Neural progenitor cell (in vitro differentiated cells): ENCODE data around the gene CCL8. TPM values are rescaled to one million over a fixed set of nuclear protein-coding genes. Genes with fewer than 3 reads are reported as not detected.

Source experiments
- DNase-seq: peaks from one replicate; pipeline ENCODE4 v3.0.0-alpha.2; 2016; ENCODE audit warnings: low spot score
- H2AFZ ChIP-seq: fragments of 200-600 bp; sonication (generic); replicated peaks from 2 replicates; pipeline ENCODE4 v1.6.1; 2016; ENCODE audit warnings: antibody characterized with exemption
- H3F3A ChIP-seq: fragments of 200-600 bp; sonication (generic); 2 replicates; pipeline ENCODE4 v1.6.1; 2016; ENCODE audit warnings: antibody characterized with exemption, low read depth
- H3K27ac ChIP-seq: fragments of 200-600 bp; sonication (generic); 2 replicates; pipeline ENCODE4 v1.5.1; 2016; ENCODE audit warnings: mild to moderate bottlenecking
- H3K27me3 ChIP-seq: fragments of 200-600 bp; sonication (generic); 2 replicates; pipeline ENCODE4 v1.6.1; 2016; ENCODE audit warnings: mild to moderate bottlenecking, moderate library complexity
- H3K36me3 ChIP-seq: fragments of 200-600 bp; sonication (generic); 2 replicates; pipeline ENCODE4 v1.5.1; 2016
- H3K4me1 ChIP-seq: fragments of 200-600 bp; sonication (generic); 2 replicates; pipeline ENCODE4 v1.6.1; 2016; ENCODE audit warnings: mixed run types
- H3K4me2 ChIP-seq: fragments of 200-600 bp; sonication (generic); 2 replicates; pipeline ENCODE4 v1.6.1; 2016
- H3K4me3 ChIP-seq: fragments of 200-600 bp; sonication (generic); 2 replicates; pipeline ENCODE4 v1.5.1; 2016
- H3K79me2 ChIP-seq: fragments of 200-600 bp; sonication (generic); 2 replicates; pipeline ENCODE4 v1.6.1; 2016; ENCODE audit warnings: low read depth
- H3K9ac ChIP-seq: fragments of 200-600 bp; sonication (generic); 2 replicates; pipeline ENCODE4 v1.6.1; 2016
- H3K9me3 ChIP-seq: fragments of 200-600 bp; sonication (generic); 2 replicates; pipeline ENCODE4 v1.5.1; 2016; ENCODE audit warnings: low read depth
- H4K20me1 ChIP-seq: fragments of 200-600 bp; sonication (generic); 2 replicates; pipeline ENCODE4 v1.6.1; 2016; ENCODE audit warnings: low read depth
- H3K27ac Mint-ChIP-seq: 3 replicates; pipeline ENCODE4 v1.8.0; 2021; ENCODE audit warnings: mixed read lengths
- H3K27me3 Mint-ChIP-seq: 2 replicates; pipeline ENCODE4 v1.8.0; 2022; ENCODE audit warnings: low read depth, mild to moderate bottlenecking, inconsistent platforms, moderate library complexity, mixed read lengths; ENCODE audit not compliant: insufficient read depth
- H3K36me3 Mint-ChIP-seq: 3 replicates; pipeline ENCODE4 v1.8.0; 2021; ENCODE audit warnings: mixed read lengths
- H3K4me1 Mint-ChIP-seq: 3 replicates; pipeline ENCODE4 v1.8.0; 2021; ENCODE audit warnings: mixed read lengths
- H3K4me3 Mint-ChIP-seq: 3 replicates; pipeline ENCODE4 v1.8.0; 2021; ENCODE audit warnings: mild to moderate bottlenecking, moderate library complexity, mixed read lengths
- H3K9me3 Mint-ChIP-seq: 3 replicates; pipeline ENCODE4 v1.8.0; 2020; ENCODE audit warnings: mixed read lengths
- EZH2 ChIP-seq: fragments of 200-600 bp; sonication (generic); IDR thresholded peaks from 2 replicates; pipeline ENCODE4 v1.6.1; 2017; ENCODE audit warnings: antibody characterized with exemption, mild to moderate bottlenecking, moderate library complexity
- EZH2phosphoT487 ChIP-seq: fragments of 200-600 bp; sonication (generic); IDR thresholded peaks from 2 replicates; pipeline ENCODE4 v1.6.1; 2017; ENCODE audit warnings: antibody characterized with exemption
- total RNA-seq: library from RNA; depleted of rRNA; stranded (reverse); fragments of >200 nt; gene quantifications from 2 replicates; pipeline ENCODE4 v1.2.3, GENCODE V29; 2015; ENCODE audit warnings: low replicate concordance
- TF ChIP-seq, protein P1 (sequence below): fragments of 200-600 bp; sonication (generic); IDR thresholded peaks from 2 replicates; pipeline ENCODE4 v1.5.1; 2017; ENCODE audit warnings: antibody characterized with exemption, mild to moderate bottlenecking

Gene CCL8
- total RNA-seq, 1 donor from 2014 or later, result not detected

DNA sequence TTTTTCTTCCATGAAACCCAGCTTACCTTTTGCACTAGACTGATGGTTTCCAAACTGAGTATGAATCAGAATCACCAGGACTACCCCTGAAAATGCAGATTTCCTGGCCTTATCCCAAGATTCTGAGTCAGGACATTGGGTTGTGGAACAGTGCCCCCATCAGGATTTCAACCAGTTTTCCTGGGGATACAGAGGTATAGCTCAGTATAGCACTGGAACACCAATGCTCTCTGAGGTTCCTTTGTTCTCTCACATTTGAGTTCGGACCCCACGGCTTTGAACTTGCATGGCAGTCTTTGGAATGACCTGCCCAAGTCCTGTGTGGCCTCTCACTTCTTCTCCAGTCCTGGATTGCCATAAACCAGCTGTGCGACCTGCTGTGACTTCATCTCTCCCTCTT is 12.8 kb upstream of the CCL8 start:
- DNase-seq, result peak; percentile 35
- Mint-ChIP-seq H3K27ac (no peak overlapping the region), H3K4me1 (no peaks in the 10 kb centered on the region), H3K36me3 (no peaks in the 10 kb centered on the region), H3K9me3 (no peaks in the 10 kb centered on the region), H3K27me3 (peaks cover 12% of the 10 kb centered on the region), H3K4me3 (no peak overlapping the region)
- H3K27me3 ChIP-seq, result no peaks in the 10 kb centered on the region
- no peaks in the 10 kb centered on the region for H3K4me1 ChIP-seq
- H3K27ac ChIP-seq, result no peak overlapping the region
- no peaks in the 10 kb centered on the region for H3K9me3 ChIP-seq
- H3K9ac ChIP-seq, result no peak overlapping the region
- H3K79me2 ChIP-seq, result no peaks in the 10 kb centered on the region
- no peak overlapping the region for H2AFZ ChIP-seq
- no peaks in the 10 kb centered on the region for H4K20me1 ChIP-seq
- TF ChIP-seq, protein P1, sequence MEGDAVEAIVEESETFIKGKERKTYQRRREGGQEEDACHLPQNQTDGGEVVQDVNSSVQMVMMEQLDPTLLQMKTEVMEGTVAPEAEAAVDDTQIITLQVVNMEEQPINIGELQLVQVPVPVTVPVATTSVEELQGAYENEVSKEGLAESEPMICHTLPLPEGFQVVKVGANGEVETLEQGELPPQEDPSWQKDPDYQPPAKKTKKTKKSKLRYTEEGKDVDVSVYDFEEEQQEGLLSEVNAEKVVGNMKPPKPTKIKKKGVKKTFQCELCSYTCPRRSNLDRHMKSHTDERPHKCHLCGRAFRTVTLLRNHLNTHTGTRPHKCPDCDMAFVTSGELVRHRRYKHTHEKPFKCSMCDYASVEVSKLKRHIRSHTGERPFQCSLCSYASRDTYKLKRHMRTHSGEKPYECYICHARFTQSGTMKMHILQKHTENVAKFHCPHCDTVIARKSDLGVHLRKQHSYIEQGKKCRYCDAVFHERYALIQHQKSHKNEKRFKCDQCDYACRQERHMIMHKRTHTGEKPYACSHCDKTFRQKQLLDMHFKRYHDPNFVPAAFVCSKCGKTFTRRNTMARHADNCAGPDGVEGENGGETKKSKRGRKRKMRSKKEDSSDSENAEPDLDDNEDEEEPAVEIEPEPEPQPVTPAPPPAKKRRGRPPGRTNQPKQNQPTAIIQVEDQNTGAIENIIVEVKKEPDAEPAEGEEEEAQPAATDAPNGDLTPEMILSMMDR, result peak; percentile 56
- TF ChIP-seq EZH2phosphoT487, result no peak
- no peak overlapping the region for H3K4me2 ChIP-seq
- no peaks in the 10 kb centered on the region for H3F3A ChIP-seq
- no peak overlapping the region for H3K4me3 ChIP-seq
- no peaks in the 10 kb centered on the region for H3K36me3 ChIP-seq

DNA sequence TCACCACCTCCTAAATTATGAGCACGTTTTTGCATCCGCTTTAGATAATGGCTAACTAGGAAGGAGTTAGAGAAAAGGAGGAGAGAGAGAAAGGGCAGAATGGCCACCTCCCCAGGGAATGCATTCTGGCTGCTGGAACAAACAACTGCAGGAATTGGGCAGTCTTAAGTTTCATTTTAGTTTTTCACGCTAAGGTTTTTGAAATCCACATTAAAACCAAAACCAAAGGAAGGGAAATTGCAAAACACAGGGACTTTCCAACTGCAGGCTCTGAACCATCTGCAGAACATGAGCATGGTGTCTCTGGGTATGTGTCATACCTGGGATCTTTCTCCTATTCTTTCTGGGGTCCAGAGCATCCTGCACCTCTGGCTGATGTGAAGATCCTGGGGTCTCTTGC is 12.1 kb upstream of the CCL8 start:
- H3K36me3 Mint-ChIP-seq, result no peaks in the 10 kb centered on the region
- TF ChIP-seq EZH2 (no peak), EZH2phosphoT487 (no peak)
- TF ChIP-seq, protein P1, result no peak

DNA sequence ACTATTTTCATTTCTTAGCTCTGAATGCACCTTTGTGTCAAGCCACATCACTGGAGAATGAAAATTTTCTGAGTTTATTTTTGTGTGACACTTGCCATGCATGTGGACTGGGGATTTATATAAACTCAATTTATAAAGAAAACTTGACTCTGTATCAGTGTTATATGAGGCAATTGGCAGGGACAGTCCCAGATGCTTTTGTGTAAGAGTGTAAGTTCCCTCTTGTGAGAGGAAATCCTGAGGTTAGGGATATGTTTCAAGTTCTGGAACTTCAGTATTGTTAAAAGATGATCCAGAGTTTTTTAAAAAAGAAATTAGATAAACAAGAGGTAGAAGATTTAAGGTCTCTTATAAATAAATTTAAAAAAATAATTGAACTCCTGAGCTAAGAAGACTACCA is 10.9 kb upstream of the CCL8 start:
- no peak overlapping the region for H3K27ac Mint-ChIP-seq
- Histone ChIP-seq H3K4me3 (no peak overlapping the region), H3K4me1 (no peaks in the 10 kb centered on the region), H3F3A (no peaks in the 10 kb centered on the region), H4K20me1 (no peaks in the 10 kb centered on the region), H2AFZ (no peak overlapping the region), H3K4me2 (no peak overlapping the region), H3K79me2 (no peaks in the 10 kb centered on the region), H3K9ac (no peak overlapping the region), H3K27me3 (peaks cover under 1% of the 10 kb centered on the region), H3K27ac (no peak overlapping the region), H3K36me3 (no peaks in the 10 kb centered on the region), H3K9me3 (no peaks in the 10 kb centered on the region)
- no peaks in the 10 kb centered on the region for H3K9me3 Mint-ChIP-seq
- H3K4me1 Mint-ChIP-seq, result no peaks in the 10 kb centered on the region
- TF ChIP-seq EZH2phosphoT487, result no peak
- TF ChIP-seq, protein P1, result no peak
- no peak for TF ChIP-seq EZH2
- H3K27me3 Mint-ChIP-seq, result peaks cover 8% of the 10 kb centered on the region
- DNase-seq, result no peak
- no peak overlapping the region for H3K4me3 Mint-ChIP-seq
- no peaks in the 10 kb centered on the region for H3K36me3 Mint-ChIP-seq

More for the DNA sequence above, 12.1 kb upstream of the CCL8 start:
- Histone ChIP-seq H3K4me2 (no peak overlapping the region), H3K79me2 (no peaks in the 10 kb centered on the region), H3K27ac (no peak overlapping the region), H2AFZ (peak overlapping the region; percentile 9), H3K4me1 (no peaks in the 10 kb centered on the region), H3K9ac (no peak overlapping the region), H3F3A (no peaks in the 10 kb centered on the region), H3K36me3 (no peaks in the 10 kb centered on the region), H4K20me1 (no peaks in the 10 kb centered on the region), H3K9me3 (no peaks in the 10 kb centered on the region), H3K27me3 (no peaks in the 10 kb centered on the region), H3K4me3 (no peak overlapping the region)
- no peaks in the 10 kb centered on the region for H3K9me3 Mint-ChIP-seq
- H3K27me3 Mint-ChIP-seq, result peaks cover 12% of the 10 kb centered on the region
- no peak overlapping the region for H3K27ac Mint-ChIP-seq
- H3K4me1 Mint-ChIP-seq, result no peaks in the 10 kb centered on the region
- DNase-seq, result no peak
- H3K4me3 Mint-ChIP-seq, result no peak overlapping the region

DNA sequence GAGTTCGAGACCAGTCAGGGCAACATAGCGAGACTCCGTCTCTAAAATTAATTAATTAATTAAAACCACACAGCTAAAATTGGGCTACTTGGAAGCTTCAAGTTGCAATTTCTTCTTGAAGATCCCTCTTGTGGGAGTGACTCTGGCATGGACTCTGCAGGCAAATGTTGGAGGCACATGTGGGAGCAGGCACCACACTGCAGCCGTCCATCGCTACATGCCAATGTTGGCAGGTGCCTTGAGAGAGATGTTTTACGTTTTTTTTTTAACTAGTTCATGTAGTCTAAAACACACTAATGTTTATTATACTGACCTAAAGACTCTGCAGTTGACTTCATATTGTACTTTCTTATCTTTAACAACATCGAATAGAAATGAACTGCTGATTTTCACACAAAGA is 7.9 kb upstream of the CCL8 start:
- H3K27me3 Mint-ChIP-seq, result peaks cover 7% of the 10 kb centered on the region
- Histone ChIP-seq H4K20me1 (no peaks in the 10 kb centered on the region), H3K79me2 (no peaks in the 10 kb centered on the region), H3K9ac (no peak overlapping the region), H3K9me3 (no peaks in the 10 kb centered on the region), H3F3A (no peaks in the 10 kb centered on the region), H3K4me1 (no peaks in the 10 kb centered on the region), H3K4me2 (no peak overlapping the region), H3K27me3 (peaks cover 18% of the 10 kb centered on the region), H3K4me3 (no peak overlapping the region), H3K27ac (no peak overlapping the region), H2AFZ (no peak overlapping the region), H3K36me3 (no peaks in the 10 kb centered on the region)
- no peaks in the 10 kb centered on the region for H3K9me3 Mint-ChIP-seq
- H3K27ac Mint-ChIP-seq, result no peak overlapping the region
- no peak for DNase-seq
- TF ChIP-seq EZH2, result no peak
- no peak for TF ChIP-seq EZH2phosphoT487
- TF ChIP-seq, protein P1, result no peak
- no peaks in the 10 kb centered on the region for H3K4me1 Mint-ChIP-seq
- H3K4me3 Mint-ChIP-seq, result no peak overlapping the region
- no peaks in the 10 kb centered on the region for H3K36me3 Mint-ChIP-seq
